WTC11 (cell line): ENCODE results near the gene BORCS5.

ENCODE experiments used
- CREB1 ChIP-seq: sonication (generic); formaldehyde crosslinking; IDR thresholded peaks from 2 replicates; pipeline ENCODE4 v1.8.0; 2023; ENCODE audit warnings: mild to moderate bottlenecking, missing genetic modification reagents
- CTCF ChIP-seq: fragments of 200-600 bp; IDR thresholded peaks from 2 replicates; pipeline ENCODE4 v1.8.0; 2022; ENCODE audit warnings: antibody characterized with exemption
- E2F1 ChIP-seq: sonication (generic); formaldehyde crosslinking; IDR thresholded peaks from 2 replicates; pipeline ENCODE4 v1.8.0; 2022; ENCODE audit warnings: mild to moderate bottlenecking, missing genetic modification reagents
- ESRRA ChIP-seq: sonication (generic); formaldehyde crosslinking; IDR thresholded peaks from 2 replicates; pipeline ENCODE4 v1.8.1; 2022; ENCODE audit warnings: mild to moderate bottlenecking, missing genetic modification reagents, borderline replicate concordance
- FOXJ3 ChIP-seq: sonication (generic); formaldehyde crosslinking; IDR thresholded peaks from 2 replicates; pipeline ENCODE4 v1.9.0; 2021; ENCODE audit warnings: missing genetic modification reagents, mild to moderate bottlenecking, borderline replicate concordance
- SP1 ChIP-seq: sonication (generic); formaldehyde crosslinking; conservative IDR thresholded peaks from 2 replicates; pipeline ENCODE4 v1.8.1; 2022; ENCODE audit warnings: missing genetic modification reagents
- ZNF317 ChIP-seq: sonication (generic); formaldehyde crosslinking; IDR thresholded peaks from 2 replicates; pipeline ENCODE4 v1.8.1; 2023; ENCODE audit warnings: low read depth, mild to moderate bottlenecking, moderate library complexity, missing genetic modification reagents, borderline replicate concordance

DNA sequence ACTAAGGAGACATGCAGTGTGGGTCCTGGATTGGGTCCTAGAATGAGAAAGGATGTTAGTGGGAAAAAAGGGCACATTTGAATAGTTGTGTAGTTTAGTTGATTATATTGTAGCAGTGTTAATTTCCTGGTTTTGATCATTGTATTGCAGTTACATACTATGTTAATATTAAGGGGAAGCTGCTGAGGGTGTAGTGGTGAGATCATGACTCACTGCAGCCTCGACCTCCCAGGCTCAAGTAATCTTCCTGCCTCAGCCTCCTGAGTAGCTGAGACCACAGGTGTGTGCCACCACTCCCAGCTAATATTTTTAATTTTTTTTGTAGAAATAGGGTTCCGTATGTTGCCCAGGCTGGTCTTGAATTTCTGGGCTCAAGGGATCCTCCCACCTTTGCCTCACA lies 21.7 kb downstream of the BORCS5 start:
- no peak for TF ChIP-seq CREB1 (CRISPR knock-in tag)
- TF ChIP-seq FOXJ3 (CRISPR knock-in tag): no peak
- TF ChIP-seq CTCF: no peak
- no peak for TF ChIP-seq ESRRA (CRISPR knock-in tag)
- TF ChIP-seq ZNF317: no peak
- TF ChIP-seq E2F1 (CRISPR knock-in tag): no peak
- no peak for TF ChIP-seq SP1
